ENCODE measurements around the gene SERPINI1.

- TF ChIP-seq, protein P1, sequence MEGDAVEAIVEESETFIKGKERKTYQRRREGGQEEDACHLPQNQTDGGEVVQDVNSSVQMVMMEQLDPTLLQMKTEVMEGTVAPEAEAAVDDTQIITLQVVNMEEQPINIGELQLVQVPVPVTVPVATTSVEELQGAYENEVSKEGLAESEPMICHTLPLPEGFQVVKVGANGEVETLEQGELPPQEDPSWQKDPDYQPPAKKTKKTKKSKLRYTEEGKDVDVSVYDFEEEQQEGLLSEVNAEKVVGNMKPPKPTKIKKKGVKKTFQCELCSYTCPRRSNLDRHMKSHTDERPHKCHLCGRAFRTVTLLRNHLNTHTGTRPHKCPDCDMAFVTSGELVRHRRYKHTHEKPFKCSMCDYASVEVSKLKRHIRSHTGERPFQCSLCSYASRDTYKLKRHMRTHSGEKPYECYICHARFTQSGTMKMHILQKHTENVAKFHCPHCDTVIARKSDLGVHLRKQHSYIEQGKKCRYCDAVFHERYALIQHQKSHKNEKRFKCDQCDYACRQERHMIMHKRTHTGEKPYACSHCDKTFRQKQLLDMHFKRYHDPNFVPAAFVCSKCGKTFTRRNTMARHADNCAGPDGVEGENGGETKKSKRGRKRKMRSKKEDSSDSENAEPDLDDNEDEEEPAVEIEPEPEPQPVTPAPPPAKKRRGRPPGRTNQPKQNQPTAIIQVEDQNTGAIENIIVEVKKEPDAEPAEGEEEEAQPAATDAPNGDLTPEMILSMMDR (IDR thresholded peaks at IDR 0.05) = no peak
- TF ChIP-seq ZNF671 (CRISPR knock-in tag; IDR thresholded peaks at IDR 0.05) (no peak), CREB1 (CRISPR knock-in tag; IDR thresholded peaks at IDR 0.05) (no peak), SP1 (CRISPR knock-in tag; conservative IDR thresholded peaks at IDR 0.05) (no peak), ZBTB21 (CRISPR knock-in tag; IDR thresholded peaks at IDR 0.05; ENCODE audit: borderline replicate concordance) (no peak), USF1 (CRISPR knock-in tag; IDR thresholded peaks at IDR 0.05) (no peak)
Observed at GRCh38 chr3:167821248-167821805, 85.8 kb downstream of the SERPINI1 start.
